HL-60 (cell line): ENCODE measurements around the gene METTL16.

Source experiments
- CTCF ChIP-seq: IDR thresholded peaks from one replicate; pipeline ENCODE4 v1.5.1; 2011; ENCODE audit warnings: low read length, control low read depth, inconsistent platforms; ENCODE audit not compliant: insufficient read depth
- POLR2AphosphoS5 ChIP-seq: IDR thresholded peaks from 2 replicates; pipeline ENCODE4 v1.6.1; 2012; ENCODE audit warnings: low read depth
- SPI1 ChIP-seq: IDR thresholded peaks from 2 replicates; pipeline ENCODE4 v1.6.1; 2012; ENCODE audit warnings: low read depth, mild to moderate bottlenecking, borderline replicate concordance

GRCh38 chr17:2485543-2485942 lies 26.1 kb downstream of the METTL16 start:
- TF ChIP-seq CTCF (no peak), POLR2AphosphoS5 (no peak), SPI1 (no peak)
